Memory B cell (primary cell): Measurements from ENCODE around the gene OGN.

Experiments
- ATAC-seq: fragments of 150-1000 bp; cut with Tn5 transposase; 2 replicates; pipeline ENCODE4 v1.10.0; 2021; ENCODE audit warnings: low read depth, mild to moderate bottlenecking, moderate library complexity
- DNase-seq, 2 donors: peaks; one replicate each; pipeline ENCODE4 v3.0.0; 2022; ENCODE audit warnings: low spot score in 2 of 2
- H3K27ac Mint-ChIP-seq: one replicate; pipeline ENCODE4 v1.8.0; 2022; ENCODE audit warnings: mild to moderate bottlenecking, moderate library complexity, mixed read lengths
- H3K27me3 Mint-ChIP-seq: one replicate; pipeline ENCODE4 v1.8.0; 2022; ENCODE audit warnings: mixed read lengths
- H3K36me3 Mint-ChIP-seq: one replicate; pipeline ENCODE4 v1.8.0; 2022; ENCODE audit warnings: mild to moderate bottlenecking, mixed read lengths
- H3K4me1 Mint-ChIP-seq: one replicate; pipeline ENCODE4 v1.8.0; 2022; ENCODE audit warnings: mixed read lengths
- H3K4me3 Mint-ChIP-seq: one replicate; pipeline ENCODE4 v1.8.0; 2022; ENCODE audit warnings: mild to moderate bottlenecking, moderate library complexity, mixed read lengths
- H3K9me3 Mint-ChIP-seq: one replicate; pipeline ENCODE4 v1.8.0; 2022; ENCODE audit warnings: mixed read lengths

OGN gene

GRCh38 chr9:92349771-92350739 lies 54.3 kb downstream of the OGN start:
- no peaks in the 10 kb centered on the region for H3K27me3 Mint-ChIP-seq

GRCh38 chr9:92345582-92345981 lies 58.8 kb downstream of the OGN start:
- H3K4me1 Mint-ChIP-seq, result no peaks in the 10 kb centered on the region
- H3K4me3 Mint-ChIP-seq, result no peak overlapping the region
- no peak for ATAC-seq
- H3K9me3 Mint-ChIP-seq, result peaks cover 5% of the 10 kb centered on the region
- no peaks in the 10 kb centered on the region for H3K27me3 Mint-ChIP-seq
- H3K27ac Mint-ChIP-seq, result no peak overlapping the region
- peaks cover 8% of the 10 kb centered on the region for H3K36me3 Mint-ChIP-seq
- DNase-seq, result no peak

More at GRCh38 chr9:92349771-92350739, 54.3 kb downstream of the OGN start:
- Mint-ChIP-seq H3K27ac (no peak overlapping the region), H3K4me3 (no peak overlapping the region), H3K4me1 (peaks cover 2% of the 10 kb centered on the region), H3K36me3 (peaks cover 13% of the 10 kb centered on the region), H3K9me3 (peaks cover 2% of the 10 kb centered on the region)
- no peak for ATAC-seq
- DNase-seq, result no peak

DNA sequence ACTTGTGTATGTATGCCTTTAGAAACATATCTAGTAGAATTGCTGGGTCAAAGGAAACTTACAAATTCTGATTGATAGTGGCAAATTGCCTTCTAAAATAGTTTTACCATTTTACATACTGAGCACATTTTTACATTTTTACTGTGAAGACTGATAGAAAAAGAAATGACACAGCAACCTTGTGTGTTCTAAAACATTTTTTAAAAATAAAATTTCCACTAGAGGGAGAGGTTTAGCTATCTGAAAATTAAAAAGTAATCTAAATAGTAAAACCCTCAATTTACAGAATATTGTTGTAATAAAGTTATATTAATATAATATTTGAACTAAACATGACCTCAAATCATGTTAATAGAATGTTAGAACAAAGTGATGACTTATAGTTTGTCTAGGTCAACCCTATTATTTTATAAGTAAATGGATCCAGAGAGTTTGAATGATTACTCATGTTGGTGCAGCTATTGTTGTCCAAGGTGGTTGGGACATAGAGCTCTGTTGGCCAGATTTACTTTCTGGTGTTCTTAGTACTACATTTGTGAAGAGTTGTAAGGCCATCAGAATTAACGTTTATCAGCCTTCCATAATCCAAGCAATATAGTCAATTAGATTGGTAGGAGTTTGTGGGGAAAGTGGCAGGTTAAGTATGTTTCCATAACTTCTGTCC lies 61.4 kb downstream of the OGN start:
- ATAC-seq, result no peak
- Mint-ChIP-seq H3K27me3 (no peaks in the 10 kb centered on the region), H3K4me1 (no peaks in the 10 kb centered on the region), H3K36me3 (peaks cover 9% of the 10 kb centered on the region), H3K4me3 (no peak overlapping the region), H3K9me3 (peaks cover 7% of the 10 kb centered on the region), H3K27ac (no peak overlapping the region)
- no peak for DNase-seq

DNA sequence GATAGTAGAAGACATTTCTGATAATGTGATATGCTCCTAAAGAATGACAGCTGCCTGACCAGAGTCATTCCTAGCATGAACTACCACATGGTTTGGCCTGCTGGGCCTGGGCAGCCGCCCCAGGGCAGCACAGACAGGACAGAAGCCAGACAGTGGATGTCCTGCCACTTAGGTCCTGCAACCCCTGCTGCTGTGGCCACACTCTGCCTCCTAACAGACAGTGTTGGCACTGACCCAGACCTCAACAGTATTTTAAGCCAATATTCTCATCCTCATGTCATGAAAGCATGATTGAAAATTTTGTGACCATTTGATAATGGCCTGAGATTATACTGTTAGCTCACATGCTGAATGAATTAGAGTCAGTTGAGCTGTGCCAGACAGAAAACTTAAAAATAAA lies 62.8 kb downstream of the OGN start:
- H3K4me3 Mint-ChIP-seq, result no peak overlapping the region
- H3K27ac Mint-ChIP-seq, result no peak overlapping the region
- ATAC-seq (no peak), DNase-seq (no peak)
- no peaks in the 10 kb centered on the region for H3K27me3 Mint-ChIP-seq
- peaks cover 7% of the 10 kb centered on the region for H3K9me3 Mint-ChIP-seq
- peaks cover 9% of the 10 kb centered on the region for H3K36me3 Mint-ChIP-seq
- no peaks in the 10 kb centered on the region for H3K4me1 Mint-ChIP-seq

- no peaks in the 10 kb centered on the region for H3K9me3 Mint-ChIP-seq
- no peak overlapping the region for H3K27ac Mint-ChIP-seq
- DNase-seq (no peak), ATAC-seq (no peak)
- H3K36me3 Mint-ChIP-seq, result peaks cover 4% of the 10 kb centered on the region
- no peaks in the 10 kb centered on the region for H3K4me1 Mint-ChIP-seq
- no peak overlapping the region for H3K4me3 Mint-ChIP-seq
- H3K27me3 Mint-ChIP-seq, result no peaks in the 10 kb centered on the region
These were observed 71.1 kb downstream of the OGN start for GRCh38 chr9:92333282-92333634.
